ENCODE results near the gene MYH9. TPM values are rescaled to one million over a fixed set of nuclear protein-coding genes. Genes with fewer than 3 reads are reported as not detected.

MYH9 gene
- total RNA-seq, 1 experiment from 2014 or later: 653 TPM

- ChIA-PET CTCF (interaction anchor here (0.6 to 2.8 kb wide), 10 partner anchors 8 to 1253 kb away, joined by 3 to 16 read pairs (median 4); no protein-coding TSS in a partner anchor), POLR2A (interaction anchor here (0.6 to 5.8 kb wide), 22 partner anchors 8 to 441 kb away, joined by 3 to 120 read pairs (median 5); partner anchors contain the start of genes MYH9 and TXN2)
- Mint-ChIP-seq H3K9me3 (ENCODE audit: unreplicated experiment) (no peaks in the 10 kb centered on the region), H3K4me3 (ENCODE audit: unreplicated experiment) (peak overlapping the region; percentile 64), H3K27me3 (ENCODE audit: insufficient read depth, unreplicated experiment) (no peaks in the 10 kb centered on the region), H3K36me3 (ENCODE audit: insufficient read depth, unreplicated experiment) (peaks cover 99% of the 10 kb centered on the region), H3K27ac (ENCODE audit: low read depth, unreplicated experiment) (peak overlapping the region; percentile 98), H3K4me1 (ENCODE audit: insufficient read depth, unreplicated experiment) (peaks cover 72% of the 10 kb centered on the region)
- intact Hi-C loops (cut with micrococcal nuclease): loop anchor here (1.0 to 2.0 kb wide), 3 partner anchors 20 to 54 kb away; no protein-coding TSS in a partner anchor
- TF ChIP-seq, protein P1, sequence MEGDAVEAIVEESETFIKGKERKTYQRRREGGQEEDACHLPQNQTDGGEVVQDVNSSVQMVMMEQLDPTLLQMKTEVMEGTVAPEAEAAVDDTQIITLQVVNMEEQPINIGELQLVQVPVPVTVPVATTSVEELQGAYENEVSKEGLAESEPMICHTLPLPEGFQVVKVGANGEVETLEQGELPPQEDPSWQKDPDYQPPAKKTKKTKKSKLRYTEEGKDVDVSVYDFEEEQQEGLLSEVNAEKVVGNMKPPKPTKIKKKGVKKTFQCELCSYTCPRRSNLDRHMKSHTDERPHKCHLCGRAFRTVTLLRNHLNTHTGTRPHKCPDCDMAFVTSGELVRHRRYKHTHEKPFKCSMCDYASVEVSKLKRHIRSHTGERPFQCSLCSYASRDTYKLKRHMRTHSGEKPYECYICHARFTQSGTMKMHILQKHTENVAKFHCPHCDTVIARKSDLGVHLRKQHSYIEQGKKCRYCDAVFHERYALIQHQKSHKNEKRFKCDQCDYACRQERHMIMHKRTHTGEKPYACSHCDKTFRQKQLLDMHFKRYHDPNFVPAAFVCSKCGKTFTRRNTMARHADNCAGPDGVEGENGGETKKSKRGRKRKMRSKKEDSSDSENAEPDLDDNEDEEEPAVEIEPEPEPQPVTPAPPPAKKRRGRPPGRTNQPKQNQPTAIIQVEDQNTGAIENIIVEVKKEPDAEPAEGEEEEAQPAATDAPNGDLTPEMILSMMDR (IDR thresholded peaks at IDR 0.05; ENCODE audit: unreplicated experiment): no peak
- BruUV-seq (replicated peaks): no TSS peak
- DNase-seq (ENCODE audit: unreplicated experiment): peak; percentile 92
Measured at GRCh38 chr22:36332623-36333332, 55.0 kb downstream of the MYH9 start.

GRCh38 chr22:36331912-36332622, 55.7 kb downstream of the MYH9 start:
- peaks cover 99% of the 10 kb centered on the region for H3K36me3 Mint-ChIP-seq (ENCODE audit: insufficient read depth, unreplicated experiment)
- H3K4me3 Mint-ChIP-seq (ENCODE audit: unreplicated experiment): peak overlapping the region; percentile 64
- intact Hi-C loops (cut with micrococcal nuclease): loop anchor here (2.0 kb wide), 1 partner anchor 21 kb away; no protein-coding TSS in a partner anchor
- DNase-seq (ENCODE audit: unreplicated experiment): peak; percentile 68
- BruUV-seq (replicated peaks): TSS peak; percentile 63
- peaks cover 73% of the 10 kb centered on the region for H3K4me1 Mint-ChIP-seq (ENCODE audit: insufficient read depth, unreplicated experiment)
- ChIA-PET POLR2A (interaction anchor here (0.7 to 5.8 kb wide), 23 partner anchors 12 to 178 kb away, joined by 3 to 120 read pairs (median 5); partner anchors contain the start of genes MYH9 and TXN2), CTCF (interaction anchor here (1.0 to 2.8 kb wide), 6 partner anchors 31 to 139 kb away, joined by 3 to 16 read pairs (median 5); partner anchors contain the start of gene MYH9)
- H3K27ac Mint-ChIP-seq (ENCODE audit: low read depth, unreplicated experiment): peak overlapping the region; percentile 98
- no peaks in the 10 kb centered on the region for H3K27me3 Mint-ChIP-seq (ENCODE audit: insufficient read depth, unreplicated experiment)
- no peaks in the 10 kb centered on the region for H3K9me3 Mint-ChIP-seq (ENCODE audit: unreplicated experiment)
- TF ChIP-seq, protein P1 (IDR thresholded peaks at IDR 0.05; ENCODE audit: unreplicated experiment): no peak

DNA sequence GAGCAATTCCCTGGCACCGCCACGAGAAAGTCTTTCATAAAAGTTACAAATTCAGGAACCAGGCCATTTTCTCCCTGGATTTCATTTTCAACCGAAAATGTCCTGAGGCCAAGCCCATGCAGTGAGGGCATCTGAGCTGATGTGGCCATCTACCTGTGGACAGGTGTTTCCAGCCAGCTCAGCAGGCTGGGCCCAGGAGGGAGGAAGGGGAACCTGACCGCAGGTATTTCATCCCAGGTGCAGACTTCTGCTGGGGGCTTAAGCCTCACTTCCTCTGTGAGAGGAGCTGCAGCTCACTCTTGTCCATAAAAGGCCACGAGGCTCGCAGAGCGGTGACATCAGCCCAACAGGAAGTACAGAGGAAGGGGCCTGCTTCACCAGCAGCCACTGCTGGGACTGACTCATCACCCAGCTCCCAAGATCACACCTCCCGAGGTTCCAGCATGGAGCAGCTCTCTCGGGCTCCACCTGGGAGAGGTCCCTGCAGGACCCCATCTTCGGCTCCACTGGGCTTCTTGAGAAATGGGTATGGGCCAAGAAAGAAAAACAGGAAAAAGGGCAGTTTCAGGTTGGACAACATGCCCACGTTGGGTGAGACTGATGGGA, 56.4 kb downstream of the MYH9 start:
- Mint-ChIP-seq H3K4me3 (ENCODE audit: unreplicated experiment) (peak overlapping the region; percentile 64), H3K36me3 (ENCODE audit: insufficient read depth, unreplicated experiment) (peaks cover 99% of the 10 kb centered on the region), H3K9me3 (ENCODE audit: unreplicated experiment) (no peaks in the 10 kb centered on the region), H3K4me1 (ENCODE audit: insufficient read depth, unreplicated experiment) (peaks cover 73% of the 10 kb centered on the region), H3K27me3 (ENCODE audit: insufficient read depth, unreplicated experiment) (no peaks in the 10 kb centered on the region), H3K27ac (ENCODE audit: low read depth, unreplicated experiment) (peak overlapping the region; percentile 98)
- ChIA-PET POLR2A (interaction anchor here (0.7 to 5.8 kb wide), 20 partner anchors 13 to 179 kb away, joined by 3 to 120 read pairs (median 6); partner anchors contain the start of genes MYH9 and TXN2), CTCF (interaction anchor here (0.7 to 2.8 kb wide), 6 partner anchors 30 to 139 kb away, joined by 3 to 16 read pairs (median 5); partner anchors contain the start of gene MYH9)
- intact Hi-C loops (cut with micrococcal nuclease): no loop called here
- peak; percentile 97 for DNase-seq (ENCODE audit: unreplicated experiment)
- TF ChIP-seq, protein P1 (IDR thresholded peaks at IDR 0.05; ENCODE audit: unreplicated experiment): no peak
- BruUV-seq (replicated peaks): no TSS peak

All from MCF 10A (cell line).